C4-2B (cell line): Measurements from ENCODE around the gene RAD23B.
A peak's percentile ranks its signal among the peaks of the same experiment; 100 is the strongest.

Source experiments
- H3K27ac ChIP-seq: fragments of 450-650 bp; 2 replicates; pipeline ENCODE4 v1.5.1; 2017
- CTCF ChIP-seq: fragments of 450-650 bp; conservative IDR thresholded peaks from 2 replicates; pipeline ENCODE4 v1.5.1; 2017; ENCODE audit warnings: mild to moderate bottlenecking
- ZFX ChIP-seq: fragments of 450-650 bp; IDR thresholded peaks from 2 replicates; pipeline ENCODE4 v1.6.1; 2017

Gene RAD23B

GRCh38 chr9:107330420-107330819 lies 47.3 kb downstream of the RAD23B start:
- TF ChIP-seq ZFX (no peak), CTCF (no peak)

GRCh38 chr9:107332883-107333282 lies 49.8 kb downstream of the RAD23B start:
- no peak for TF ChIP-seq ZFX
- no peak for TF ChIP-seq CTCF
- no peak overlapping the region for H3K27ac ChIP-seq

More at GRCh38 chr9:107330420-107330819, 47.3 kb downstream of the RAD23B start:
- no peak overlapping the region for H3K27ac ChIP-seq

GRCh38 chr9:107333363-107333762 lies 50.3 kb downstream of the RAD23B start:
- no peak overlapping the region for H3K27ac ChIP-seq
- TF ChIP-seq CTCF (no peak), ZFX (no peak)

GRCh38 chr9:107334103-107334776 lies 51.2 kb downstream of the RAD23B start:
- H3K27ac ChIP-seq = peak overlapping the region; percentile 5; the same call in 1 of the 2 replicates
- TF ChIP-seq CTCF = no peak
- TF ChIP-seq ZFX = no peak

- no peak overlapping the region for H3K27ac ChIP-seq
- TF ChIP-seq ZFX (no peak), CTCF (no peak)
Observed at GRCh38 chr9:107335331-107335730, 52.3 kb downstream of the RAD23B start.

GRCh38 chr9:107336718-107337360 lies 53.8 kb downstream of the RAD23B start:
- TF ChIP-seq ZFX = no peak
- no peak for TF ChIP-seq CTCF
- H3K27ac ChIP-seq = peak overlapping the region; percentile 80
